Thymus (tissue), 11 donors: Measurements from ENCODE around the gene IPPK. TPM values are rescaled to one million over a fixed set of nuclear protein-coding genes. Genes with fewer than 3 reads are reported as not detected.

ENCODE experiments used
- DNase-seq, 9 donors: peaks; one replicate each; pipeline ENCODE4 v3.0.0-alpha.2; 2013; ENCODE audit warnings: low spot score in 9 of 9, low read depth in 6 of 9, missing footprints in 1 of 9
- H3K27ac ChIP-seq, 2 donors: one replicate each; pipeline ENCODE4 v1.5.1; 2013; ENCODE audit warnings: control low read depth in 1 of 2, low read depth in 1 of 2, low read length in 1 of 2, mild to moderate bottlenecking in 1 of 2, moderate library complexity in 1 of 2
- H3K27me3 ChIP-seq, 2 donors: one replicate each; pipeline ENCODE4 v1.5.1; 2013; ENCODE audit warnings: low read length in 1 of 2; ENCODE audit not compliant: control insufficient read depth in 2 of 2, insufficient read depth in 1 of 2
- H3K36me3 ChIP-seq, 2 donors: one replicate each; pipeline ENCODE4 v1.5.1; 2013; ENCODE audit warnings: low read length in 1 of 2, mild to moderate bottlenecking in 1 of 2, moderate library complexity in 1 of 2; ENCODE audit not compliant: control insufficient read depth in 2 of 2, insufficient read depth in 2 of 2
- H3K4me1 ChIP-seq, 2 donors: one replicate each; pipeline ENCODE4 v1.5.1; 2013; ENCODE audit warnings: low read length in 2 of 2; ENCODE audit not compliant: control insufficient read depth in 2 of 2, insufficient read depth in 2 of 2
- H3K4me3 ChIP-seq, 2 donors: one replicate each; pipeline ENCODE4 v1.5.1; 2013; ENCODE audit warnings: low read length in 2 of 2, control low read depth in 1 of 2, mild to moderate bottlenecking in 1 of 2
- H3K9me3 ChIP-seq, 2 donors: one replicate each; pipeline ENCODE4 v1.5.1; 2013; ENCODE audit warnings: low read length in 1 of 2, mild to moderate bottlenecking in 1 of 2; ENCODE audit not compliant: control insufficient read depth in 2 of 2, insufficient read depth in 1 of 2
- WGBS: extraction: QIAGEN DNeasy Blood & Tissue Kit; methylation state at CpG from one replicate; pipeline ENCODE4 v1.1.7; 2013; 5-methylcytosine and 5-hydroxymethylcytosine counted together
- polyA plus RNA-seq: library from polyadenylated mRNA; stranded (reverse); fragments of 200-250 nt; gene quantifications from one replicate; pipeline ENCODE4 v1.2.3, GENCODE V29; 2013
- total RNA-seq: library from RNA; stranded (reverse); fragments of 120-200 nt; gene quantifications from one replicate; pipeline ENCODE4 v1.2.4, GENCODE V29; 2013
- donor health status: healthy.

Gene IPPK
- total and polyA plus RNA-seq, 2 donors, result 5.7 to 10.5 TPM

- Histone ChIP-seq H3K4me1 (no peaks in the 10 kb centered on the region), H3K36me3 (peaks cover 71 to 76% of the 10 kb centered on the region in 2 donors), H3K4me3 (no peak overlapping the region), H3K27ac (no peak overlapping the region), H3K27me3 (no peaks in the 10 kb centered on the region), H3K9me3 (no peaks in the 10 kb centered on the region)
- WGBS, result 96% methylated on average over 5 of the region's 5 CpGs
- DNase-seq, result no peak
Observed at GRCh38 chr9:92638621-92639101, 31.3 kb downstream of the IPPK start.

GRCh38 chr9:92637886-92638620 is 31.9 kb downstream of the IPPK start:
- H3K27ac ChIP-seq, result no peak overlapping the region
- H3K27me3 ChIP-seq, result no peaks in the 10 kb centered on the region
- DNase-seq, result no peak
- no peak overlapping the region for H3K4me3 ChIP-seq
- H3K36me3 ChIP-seq, result peaks cover 71 to 80% of the 10 kb centered on the region in 2 donors
- no peaks in the 10 kb centered on the region for H3K4me1 ChIP-seq
- no peaks in the 10 kb centered on the region for H3K9me3 ChIP-seq
- WGBS, result 98% methylated on average over 26 of the region's 26 CpGs

GRCh38 chr9:92637326-92637725 is 32.6 kb downstream of the IPPK start:
- 94% methylated on average over 7 of the region's 7 CpGs for WGBS
- H3K27ac ChIP-seq, result no peak overlapping the region
- H3K4me1 ChIP-seq, result no peaks in the 10 kb centered on the region
- no peaks in the 10 kb centered on the region for H3K27me3 ChIP-seq
- no peaks in the 10 kb centered on the region for H3K9me3 ChIP-seq
- H3K36me3 ChIP-seq, result peaks cover 70 to 81% of the 10 kb centered on the region in 2 donors
- DNase-seq, result no peak
- H3K4me3 ChIP-seq, result no peak overlapping the region

- Histone ChIP-seq H3K36me3 (peaks cover 70 to 82% of the 10 kb centered on the region in 2 donors), H3K4me3 (no peak overlapping the region), H3K4me1 (no peaks in the 10 kb centered on the region), H3K9me3 (no peaks in the 10 kb centered on the region), H3K27ac (no peak overlapping the region), H3K27me3 (no peaks in the 10 kb centered on the region)
- no peak for DNase-seq
- WGBS, result over 99% methylated on average over 3 of the region's 3 CpGs
Observed at GRCh38 chr9:92636627-92637026, 33.3 kb downstream of the IPPK start.

GRCh38 chr9:92635760-92636159 is 34.2 kb downstream of the IPPK start:
- H3K27ac ChIP-seq, result no peak overlapping the region
- DNase-seq, result no peak
- no peaks in the 10 kb centered on the region for H3K4me1 ChIP-seq
- no peak overlapping the region for H3K4me3 ChIP-seq
- H3K9me3 ChIP-seq, result no peaks in the 10 kb centered on the region
- H3K36me3 ChIP-seq, result peaks cover 65 to 82% of the 10 kb centered on the region in 2 donors
- over 99% methylated on average over 4 of the region's 4 CpGs for WGBS
- H3K27me3 ChIP-seq, result no peaks in the 10 kb centered on the region

- H3K27me3 ChIP-seq, result no peaks in the 10 kb centered on the region
- WGBS, result 83% methylated on average over 35 of the region's 35 CpGs
- H3K4me3 ChIP-seq, result no peak overlapping the region
- H3K36me3 ChIP-seq, result peaks cover 59 to 74% of the 10 kb centered on the region in 2 donors
- H3K4me1 ChIP-seq, result no peaks in the 10 kb centered on the region
- no peaks in the 10 kb centered on the region for H3K9me3 ChIP-seq
- H3K27ac ChIP-seq, result no peak overlapping the region
- DNase-seq, result peak; percentile 11 to 75 (median 40)
Observed at GRCh38 chr9:92634712-92635605, 35.0 kb downstream of the IPPK start.

- Histone ChIP-seq H3K36me3 (peaks cover 53 to 64% of the 10 kb centered on the region in 2 donors), H3K4me1 (no peaks in the 10 kb centered on the region), H3K27ac (no peak overlapping the region), H3K4me3 (no peak overlapping the region), H3K9me3 (no peaks in the 10 kb centered on the region), H3K27me3 (no peaks in the 10 kb centered on the region)
- no peak for DNase-seq
- 93% methylated on average over 9 of the region's 9 CpGs for WGBS
Observed at GRCh38 chr9:92633614-92634278, 36.2 kb downstream of the IPPK start.

GRCh38 chr9:92632641-92633040 is 37.3 kb downstream of the IPPK start:
- Histone ChIP-seq H3K27me3 (no peaks in the 10 kb centered on the region), H3K27ac (no peak overlapping the region), H3K9me3 (no peaks in the 10 kb centered on the region), H3K36me3 (peaks cover 47 to 53% of the 10 kb centered on the region in 2 donors), H3K4me3 (no peak overlapping the region), H3K4me1 (no peaks in the 10 kb centered on the region)
- 96% methylated on average over 5 of the region's 5 CpGs for WGBS
- no peak for DNase-seq
